ENCODE measurements around the gene PDE6A.

Gene PDE6A

GRCh38 chr5:149921597-149921996, 23.0 kb downstream of the PDE6A start:
- 100% methylated on average over 2 of the region's 3 CpGs for WGBS
- no peaks in the 10 kb centered on the region for H3K27me3 ChIP-seq (ENCODE audit: insufficient read depth, low read length)
- H3K36me3 ChIP-seq (ENCODE audit: insufficient read depth, low read length): no peaks in the 10 kb centered on the region
- no peaks in the 10 kb centered on the region for H3K9me3 ChIP-seq (ENCODE audit: insufficient read depth, low read depth, low read length)
- H3K9ac ChIP-seq (ENCODE audit: low read depth, low read length): no peak overlapping the region
- no peaks in the 10 kb centered on the region for H3K4me1 ChIP-seq (ENCODE audit: insufficient read depth, low read length)
- H3K4me3 ChIP-seq (ENCODE audit: low read length): no peak overlapping the region
- H3K27ac ChIP-seq (ENCODE audit: low read depth, low read length): no peak overlapping the region

GRCh38 chr5:149917073-149917676, 27.4 kb downstream of the PDE6A start:
- Histone ChIP-seq H3K27ac (ENCODE audit: low read depth, low read length) (no peak overlapping the region), H3K4me3 (ENCODE audit: low read length) (no peak overlapping the region), H3K9me3 (ENCODE audit: insufficient read depth, low read depth, low read length) (no peaks in the 10 kb centered on the region), H3K27me3 (ENCODE audit: insufficient read depth, low read length) (no peaks in the 10 kb centered on the region), H3K36me3 (ENCODE audit: insufficient read depth, low read length) (no peaks in the 10 kb centered on the region), H3K9ac (ENCODE audit: low read depth, low read length) (no peak overlapping the region), H3K4me1 (ENCODE audit: insufficient read depth, low read length) (no peaks in the 10 kb centered on the region; the same call in 1 of the 2 replicates)
- 85% methylated on average over 5 of the region's 6 CpGs for WGBS

- Histone ChIP-seq H3K4me1 (ENCODE audit: insufficient read depth, low read length) (no peaks in the 10 kb centered on the region; the same call in 1 of the 2 replicates), H3K27ac (ENCODE audit: low read depth, low read length) (no peak overlapping the region), H3K36me3 (ENCODE audit: insufficient read depth, low read length) (no peaks in the 10 kb centered on the region), H3K27me3 (ENCODE audit: insufficient read depth, low read length) (no peaks in the 10 kb centered on the region), H3K4me3 (ENCODE audit: low read length) (no peak overlapping the region), H3K9me3 (ENCODE audit: insufficient read depth, low read depth, low read length) (no peaks in the 10 kb centered on the region), H3K9ac (ENCODE audit: low read depth, low read length) (no peak overlapping the region)
- WGBS: 86% methylated on average over 6 of the region's 7 CpGs
These were observed 28.1 kb downstream of the PDE6A start for GRCh38 chr5:149916334-149917072.

GRCh38 chr5:149915392-149916260, 29.0 kb downstream of the PDE6A start:
- WGBS: 87% methylated on average over 7 of the region's 7 CpGs
- Histone ChIP-seq H3K27me3 (ENCODE audit: insufficient read depth, low read length) (no peaks in the 10 kb centered on the region), H3K9me3 (ENCODE audit: insufficient read depth, low read depth, low read length) (no peaks in the 10 kb centered on the region), H3K4me3 (ENCODE audit: low read length) (no peak overlapping the region), H3K36me3 (ENCODE audit: insufficient read depth, low read length) (no peaks in the 10 kb centered on the region), H3K27ac (ENCODE audit: low read depth, low read length) (no peak overlapping the region), H3K4me1 (ENCODE audit: insufficient read depth, low read length) (no peaks in the 10 kb centered on the region; the same call in 1 of the 2 replicates), H3K9ac (ENCODE audit: low read depth, low read length) (no peak overlapping the region)

GRCh38 chr5:149913436-149914419, 30.9 kb downstream of the PDE6A start:
- Histone ChIP-seq H3K27ac (ENCODE audit: low read depth, low read length) (no peak overlapping the region), H3K9me3 (ENCODE audit: insufficient read depth, low read depth, low read length) (no peaks in the 10 kb centered on the region), H3K4me1 (ENCODE audit: insufficient read depth, low read length) (no peaks in the 10 kb centered on the region; the same call in 1 of the 2 replicates), H3K4me3 (ENCODE audit: low read length) (no peak overlapping the region), H3K9ac (ENCODE audit: low read depth, low read length) (no peak overlapping the region), H3K27me3 (ENCODE audit: insufficient read depth, low read length) (no peaks in the 10 kb centered on the region), H3K36me3 (ENCODE audit: insufficient read depth, low read length) (no peaks in the 10 kb centered on the region)
- 90% methylated on average over 7 of the region's 7 CpGs for WGBS

GRCh38 chr5:149912226-149912871, 32.2 kb downstream of the PDE6A start:
- Histone ChIP-seq H3K9me3 (ENCODE audit: insufficient read depth, low read depth, low read length) (no peaks in the 10 kb centered on the region), H3K27ac (ENCODE audit: low read depth, low read length) (no peak overlapping the region), H3K9ac (ENCODE audit: low read depth, low read length) (no peak overlapping the region), H3K4me1 (ENCODE audit: insufficient read depth, low read length) (no peaks in the 10 kb centered on the region; the same call in 1 of the 2 replicates), H3K27me3 (ENCODE audit: insufficient read depth, low read length) (no peaks in the 10 kb centered on the region), H3K36me3 (ENCODE audit: insufficient read depth, low read length) (no peaks in the 10 kb centered on the region), H3K4me3 (ENCODE audit: low read length) (no peak overlapping the region)
- 96% methylated on average over 3 of the region's 3 CpGs for WGBS

GRCh38 chr5:149911031-149911430, 33.6 kb downstream of the PDE6A start:
- 94% methylated on average over 1 of the region's 1 CpG for WGBS
- H3K27me3 ChIP-seq (ENCODE audit: insufficient read depth, low read length): no peaks in the 10 kb centered on the region

GRCh38 chr5:149907828-149908227, 36.8 kb downstream of the PDE6A start:
- Histone ChIP-seq H3K27ac (ENCODE audit: low read depth, low read length) (no peak overlapping the region), H3K4me1 (ENCODE audit: insufficient read depth, low read length) (no peaks in the 10 kb centered on the region), H3K36me3 (ENCODE audit: insufficient read depth, low read length) (no peaks in the 10 kb centered on the region), H3K9me3 (ENCODE audit: insufficient read depth, low read depth, low read length) (no peaks in the 10 kb centered on the region), H3K9ac (ENCODE audit: low read depth, low read length) (no peak overlapping the region), H3K27me3 (ENCODE audit: insufficient read depth, low read length) (no peaks in the 10 kb centered on the region), H3K4me3 (ENCODE audit: low read length) (no peak overlapping the region)
- 94% methylated on average over 3 of the region's 3 CpGs for WGBS

More at GRCh38 chr5:149911031-149911430, 33.6 kb downstream of the PDE6A start:
- no peak overlapping the region for H3K9ac ChIP-seq (ENCODE audit: low read depth, low read length)
- H3K4me3 ChIP-seq (ENCODE audit: low read length): no peak overlapping the region
- no peaks in the 10 kb centered on the region; the same call in 1 of the 2 replicates for H3K4me1 ChIP-seq (ENCODE audit: insufficient read depth, low read length)
- H3K27ac ChIP-seq (ENCODE audit: low read depth, low read length): no peak overlapping the region
- H3K36me3 ChIP-seq (ENCODE audit: insufficient read depth, low read length): no peaks in the 10 kb centered on the region
- H3K9me3 ChIP-seq (ENCODE audit: insufficient read depth, low read depth, low read length): no peaks in the 10 kb centered on the region

- Histone ChIP-seq H3K36me3 (ENCODE audit: insufficient read depth, low read length) (no peaks in the 10 kb centered on the region), H3K9me3 (ENCODE audit: insufficient read depth, low read depth, low read length) (no peaks in the 10 kb centered on the region), H3K27me3 (ENCODE audit: insufficient read depth, low read length) (no peaks in the 10 kb centered on the region), H3K4me1 (ENCODE audit: insufficient read depth, low read length) (no peaks in the 10 kb centered on the region), H3K4me3 (ENCODE audit: low read length) (no peak overlapping the region), H3K9ac (ENCODE audit: low read depth, low read length) (no peak overlapping the region), H3K27ac (ENCODE audit: low read depth, low read length) (no peak overlapping the region)
These were observed 39.6 kb downstream of the PDE6A start for GRCh38 chr5:149904977-149905376.

- H3K36me3 ChIP-seq (ENCODE audit: insufficient read depth, low read length): no peaks in the 10 kb centered on the region
- 85% methylated on average over 4 of the region's 4 CpGs for WGBS
- no peak overlapping the region for H3K27ac ChIP-seq (ENCODE audit: low read depth, low read length)
- no peak overlapping the region for H3K4me3 ChIP-seq (ENCODE audit: low read length)
- no peaks in the 10 kb centered on the region for H3K9me3 ChIP-seq (ENCODE audit: insufficient read depth, low read depth, low read length)
- no peaks in the 10 kb centered on the region for H3K27me3 ChIP-seq (ENCODE audit: insufficient read depth, low read length)
- no peak overlapping the region for H3K9ac ChIP-seq (ENCODE audit: low read depth, low read length)
- no peaks in the 10 kb centered on the region for H3K4me1 ChIP-seq (ENCODE audit: insufficient read depth, low read length)
These were observed 40.2 kb downstream of the PDE6A start for GRCh38 chr5:149904293-149904886.
